NOMO-1 treated with DMSO at 0.1 percent for 48 hours (cell line): ENCODE data around the gene STK17B.
"Not testable (repeated sequence)": the region's sequence is repeated elsewhere in the genome, so short reads cannot be mapped to it uniquely, and the experiment has no call there.

Source experiments
- DNase-seq: peaks from one replicate; lab custom pipeline; 2025; ENCODE audit not compliant: unreplicated experiment; lab: John Stamatoyannopoulos, UW

The STK17B gene

GRCh38 chr2:196171248-196171871 is at the start of gene STK17B:
Gene STK17B (minus strand): TSS chr2:196171578. CDS start chr2:196163383, 8,195 bp downstream.
- DNase-seq = peak; percentile 94

- DNase-seq = no peak
Observed at GRCh38 chr2:196220671-196221070, 49.3 kb upstream of the STK17B start.

- no peak for DNase-seq
Observed at GRCh38 chr2:196219671-196220070, 48.3 kb upstream of the STK17B start.

- no peak for DNase-seq
Observed at GRCh38 chr2:196218106-196218505, 46.7 kb upstream of the STK17B start.

GRCh38 chr2:196217116-196217515 is 45.7 kb upstream of the STK17B start:
- no peak for DNase-seq

GRCh38 chr2:196215376-196215775 is 44.0 kb upstream of the STK17B start:
- no peak for DNase-seq

- no peak for DNase-seq
Observed at GRCh38 chr2:196214156-196214555, 42.8 kb upstream of the STK17B start.

- DNase-seq = no peak
Observed at GRCh38 chr2:196213252-196213980, 42.0 kb upstream of the STK17B start.

GRCh38 chr2:196208915-196209314 is 37.5 kb upstream of the STK17B start:
- no peak for DNase-seq

- no peak for DNase-seq
Observed at GRCh38 chr2:196206804-196207203, 35.4 kb upstream of the STK17B start.

- no peak for DNase-seq
Observed at GRCh38 chr2:196205881-196206435, 34.6 kb upstream of the STK17B start.

- peak; percentile 14 for DNase-seq
Observed at GRCh38 chr2:196205011-196205766, 33.8 kb upstream of the STK17B start.

- no peak for DNase-seq
Observed at GRCh38 chr2:196201229-196202009, 30.0 kb upstream of the STK17B start.

- DNase-seq = no peak
Observed at GRCh38 chr2:196200557-196200956, 29.2 kb upstream of the STK17B start.

GRCh38 chr2:196195758-196196157 is 24.4 kb upstream of the STK17B start:
- DNase-seq = no peak

GRCh38 chr2:196195302-196195701 is 23.9 kb upstream of the STK17B start:
- no peak for DNase-seq

- DNase-seq = no peak
Observed at GRCh38 chr2:196191541-196191940, 20.2 kb upstream of the STK17B start.

GRCh38 chr2:196187898-196188458 is 16.6 kb upstream of the STK17B start:
- no peak for DNase-seq

- not testable (repeated sequence) for DNase-seq
Observed at GRCh38 chr2:196187175-196187700, 15.9 kb upstream of the STK17B start.

- DNase-seq = no peak
Observed at GRCh38 chr2:196186266-196186980, 15.0 kb upstream of the STK17B start.
